Eye (tissue), 1 donor: ENCODE measurements around the gene SLC38A8.

Experiments used
- DNase-seq: peaks from one replicate; pipeline ENCODE4 v3.0.0-alpha.2; 2015

The SLC38A8 gene

GRCh38 chr16:84042308-84042878, at the start of gene SLC38A8:
TSS of gene SLC38A8 (minus strand) at chr16:84042795. CDS start at chr16:84042157, 638 bp downstream.
- no peak for DNase-seq

GRCh38 chr16:84091460-84091859, 48.9 kb upstream of the SLC38A8 start:
- no peak for DNase-seq

GRCh38 chr16:84090211-84090610, 47.6 kb upstream of the SLC38A8 start:
- DNase-seq, result no peak

- peak; percentile 29 for DNase-seq
Measured at GRCh38 chr16:84088695-84089395, 46.2 kb upstream of the SLC38A8 start.

- peak; percentile 54 for DNase-seq
Measured at GRCh38 chr16:84087466-84088151, 45.0 kb upstream of the SLC38A8 start.

- peak; percentile 73 for DNase-seq
Measured at GRCh38 chr16:84087001-84087400, 44.4 kb upstream of the SLC38A8 start.

GRCh38 chr16:84086341-84086740, 43.7 kb upstream of the SLC38A8 start:
- peak; percentile 53 for DNase-seq

- no peak for DNase-seq
Measured at GRCh38 chr16:84085773-84086172, 43.2 kb upstream of the SLC38A8 start.

- no peak for DNase-seq
Measured at GRCh38 chr16:84085271-84085667, 42.7 kb upstream of the SLC38A8 start.

- DNase-seq, result peak; percentile 76
Measured at GRCh38 chr16:84084570-84085270, 42.1 kb upstream of the SLC38A8 start.

- DNase-seq, result no peak
Measured at GRCh38 chr16:84082835-84083569, 40.4 kb upstream of the SLC38A8 start.

- no peak for DNase-seq
Measured at GRCh38 chr16:84082110-84082509, 39.5 kb upstream of the SLC38A8 start.

- DNase-seq, result no peak
Measured at GRCh38 chr16:84081446-84081989, 38.9 kb upstream of the SLC38A8 start.

GRCh38 chr16:84080813-84081212, 38.2 kb upstream of the SLC38A8 start:
- DNase-seq, result no peak

- no peak for DNase-seq
Measured at GRCh38 chr16:84080378-84080777, 37.8 kb upstream of the SLC38A8 start.

- no peak for DNase-seq
Measured at GRCh38 chr16:84079664-84080063, 37.1 kb upstream of the SLC38A8 start.

- no peak for DNase-seq
Measured at GRCh38 chr16:84075376-84075775, 32.8 kb upstream of the SLC38A8 start.

GRCh38 chr16:84074721-84075120, 32.1 kb upstream of the SLC38A8 start:
- no peak for DNase-seq

GRCh38 chr16:84072014-84072413, 29.4 kb upstream of the SLC38A8 start:
- DNase-seq, result no peak

GRCh38 chr16:84071121-84071520, 28.5 kb upstream of the SLC38A8 start:
- DNase-seq, result no peak

- DNase-seq, result no peak
Measured at GRCh38 chr16:84069540-84069939, 26.9 kb upstream of the SLC38A8 start.

- no peak for DNase-seq
Measured at GRCh38 chr16:84068783-84069462, 26.3 kb upstream of the SLC38A8 start.
